ENCODE measurements around the gene MACIR. TPM values are rescaled to one million over a fixed set of nuclear protein-coding genes. Genes with fewer than 3 reads are reported as not detected.

MACIR gene
- total and polyA plus RNA-seq, 9 of the 15 experiments (the other 6 are each of a cell fraction or from before 2014, with no cell fraction given) = 1.4 to 11.6 (median 9.4) TPM

- TF ChIP-seq ARID1B (IDR thresholded peaks at IDR 0.05) = peak; percentile 36
- no peak for TF ChIP-seq HIVEP1 (CRISPR knock-in tag; IDR thresholded peaks at IDR 0.05)
- TF ChIP-seq FIP1L1 (IDR thresholded peaks at IDR 0.05; ENCODE audit: low read depth, low read length, poor library complexity, severe bottlenecking) = no peak
- no peak for TF ChIP-seq EP300 (IDR thresholded peaks at IDR 0.05; ENCODE audit: low read length)
- no peak for TF ChIP-seq ZNF444 (CRISPR knock-in tag; IDR thresholded peaks at IDR 0.05)
- no peak for TF ChIP-seq NR2C1 (IDR thresholded peaks at IDR 0.05)
- no peak for TF ChIP-seq NR2C1 (tag; IDR thresholded peaks at IDR 0.05)
- TF ChIP-seq ZNF561 (CRISPR knock-in tag; conservative IDR thresholded peaks at IDR 0.05) = no peak
- TF ChIP-seq FOSL1 (tag; conservative IDR thresholded peaks at IDR 0.05) = 0 out of 2 replicates have a peak, but pooled peaks have one; percentile 26
- TF ChIP-seq LARP7 (IDR thresholded peaks at IDR 0.05) = no peak
- peak; percentile 61; the same call in 1 of the 2 replicates for TF ChIP-seq BACH1 (tag; IDR thresholded peaks at IDR 0.05)
- TF ChIP-seq CTBP1 (IDR thresholded peaks at IDR 0.05; ENCODE audit: borderline replicate concordance) = no peak
- no peak for TF ChIP-seq AFF4 (CRISPR knock-in tag; IDR thresholded peaks at IDR 0.05)
- TF ChIP-seq JUND (IDR thresholded peaks at IDR 0.05; ENCODE audit: borderline replicate concordance, low read depth, low read length) = peak; percentile 42; the same call in 1 of the 2 replicates
- 0 out of 3 replicates have a peak, but pooled peaks have one; percentile 28 for TF ChIP-seq JUND (tag; IDR thresholded peaks at IDR 0.05; ENCODE audit: borderline replicate concordance, low read depth, low read length)
- no peak for TF ChIP-seq ZNF277 (CRISPR knock-in tag; IDR thresholded peaks at IDR 0.05; ENCODE audit: borderline replicate concordance)
- TF ChIP-seq ZNF764 (CRISPR knock-in tag; IDR thresholded peaks at IDR 0.05; ENCODE audit: low read depth) = no peak
- TF ChIP-seq KLF6 (CRISPR knock-in tag; IDR thresholded peaks at IDR 0.05; ENCODE audit: borderline replicate concordance) = no peak
- TF ChIP-seq ARHGAP35 (IDR thresholded peaks at IDR 0.05; ENCODE audit: partially characterized antibody) = no peak
- no peak for TF ChIP-seq PURB (CRISPR knock-in tag; IDR thresholded peaks at IDR 0.05; ENCODE audit: low read depth)
- TF ChIP-seq C11orf30 (IDR thresholded peaks at IDR 0.05; ENCODE audit: low read depth) = peak; percentile 88
- TF ChIP-seq, protein P1, sequence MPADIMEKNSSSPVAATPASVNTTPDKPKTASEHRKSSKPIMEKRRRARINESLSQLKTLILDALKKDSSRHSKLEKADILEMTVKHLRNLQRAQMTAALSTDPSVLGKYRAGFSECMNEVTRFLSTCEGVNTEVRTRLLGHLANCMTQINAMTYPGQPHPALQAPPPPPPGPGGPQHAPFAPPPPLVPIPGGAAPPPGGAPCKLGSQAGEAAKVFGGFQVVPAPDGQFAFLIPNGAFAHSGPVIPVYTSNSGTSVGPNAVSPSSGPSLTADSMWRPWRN (IDR thresholded peaks at IDR 0.05; ENCODE audit: low read depth) = no peak
- peak; percentile 57; the same call in 1 of the 2 replicates for TF ChIP-seq NBN (IDR thresholded peaks at IDR 0.05; ENCODE audit: low read depth)
- no peak for TF ChIP-seq ZNF175 (CRISPR knock-in tag; IDR thresholded peaks at IDR 0.05; ENCODE audit: low read depth)
- TF ChIP-seq RBM25 (IDR thresholded peaks at IDR 0.05; ENCODE audit: low read depth, low read length, severe bottlenecking) = no peak
- no peak for TF ChIP-seq RAD21 (CRISPR knock-in tag; conservative IDR thresholded peaks at IDR 0.05 in 1 of 2, IDR thresholded peaks at IDR 0.05 in 1 of 2)
Observed at GRCh38 chr5:103262422-103262871, 3.9 kb downstream of the MACIR start (continued).
